Measurements from ENCODE around the gene PPM1H. TPM values are rescaled to one million over a fixed set of nuclear protein-coding genes. Genes with fewer than 3 reads are reported as not detected.

The PPM1H gene
- total and polyA plus RNA-seq, 12 donors: 0.81 to 5.5 (median 2.6) TPM

GRCh38 chr12:62653740-62654139 lies 281.2 kb downstream of the PPM1H start:
- H3K4me1 ChIP-seq (replicated peaks in 1 of 2): no peaks in the 10 kb centered on the region
- no peaks in the 10 kb centered on the region for H3K27me3 ChIP-seq
- no peak overlapping the region for H3K27ac ChIP-seq
- intact Hi-C loops (cut with DNase I): no loop called here
- TF ChIP-seq POLR2A (IDR thresholded peaks at IDR 0.05): no peak
- TF ChIP-seq, protein P1, sequence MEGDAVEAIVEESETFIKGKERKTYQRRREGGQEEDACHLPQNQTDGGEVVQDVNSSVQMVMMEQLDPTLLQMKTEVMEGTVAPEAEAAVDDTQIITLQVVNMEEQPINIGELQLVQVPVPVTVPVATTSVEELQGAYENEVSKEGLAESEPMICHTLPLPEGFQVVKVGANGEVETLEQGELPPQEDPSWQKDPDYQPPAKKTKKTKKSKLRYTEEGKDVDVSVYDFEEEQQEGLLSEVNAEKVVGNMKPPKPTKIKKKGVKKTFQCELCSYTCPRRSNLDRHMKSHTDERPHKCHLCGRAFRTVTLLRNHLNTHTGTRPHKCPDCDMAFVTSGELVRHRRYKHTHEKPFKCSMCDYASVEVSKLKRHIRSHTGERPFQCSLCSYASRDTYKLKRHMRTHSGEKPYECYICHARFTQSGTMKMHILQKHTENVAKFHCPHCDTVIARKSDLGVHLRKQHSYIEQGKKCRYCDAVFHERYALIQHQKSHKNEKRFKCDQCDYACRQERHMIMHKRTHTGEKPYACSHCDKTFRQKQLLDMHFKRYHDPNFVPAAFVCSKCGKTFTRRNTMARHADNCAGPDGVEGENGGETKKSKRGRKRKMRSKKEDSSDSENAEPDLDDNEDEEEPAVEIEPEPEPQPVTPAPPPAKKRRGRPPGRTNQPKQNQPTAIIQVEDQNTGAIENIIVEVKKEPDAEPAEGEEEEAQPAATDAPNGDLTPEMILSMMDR (IDR thresholded peaks at IDR 0.05): no peak
- H3K4me3 ChIP-seq: no peak overlapping the region
- H3K9me3 ChIP-seq (replicated peaks in 1 of 3): no peaks in the 10 kb centered on the region
- H3K36me3 ChIP-seq (replicated peaks in 1 of 2): no peaks in the 10 kb centered on the region
- DNase-seq: no peak
- 77 to 93% (median 90%) methylated on average over 5 to 6 of the region's 6 CpGs for WGBS, 4 donors

DNA sequence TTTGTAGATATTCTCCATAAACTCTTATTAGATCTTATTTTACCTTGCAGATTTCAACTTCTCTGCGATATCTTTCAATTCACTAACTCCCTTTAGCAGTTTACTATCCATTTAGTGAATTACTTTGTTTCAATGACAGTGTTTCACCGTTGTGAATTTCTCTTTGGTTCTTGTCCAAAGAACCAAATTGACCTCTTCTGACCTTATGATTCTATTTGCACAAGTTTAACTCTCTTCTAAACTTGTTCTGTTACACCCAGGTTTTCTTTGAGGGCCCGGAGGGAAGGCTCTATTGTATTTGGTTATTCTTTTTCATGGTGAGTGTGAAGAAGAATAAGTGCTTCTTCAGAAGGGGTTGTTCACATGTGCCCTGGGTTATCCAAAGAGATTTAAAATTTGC lies 281.6 kb downstream of the PPM1H start:
- no peak for DNase-seq
- no peaks in the 10 kb centered on the region for H3K36me3 ChIP-seq (replicated peaks in 1 of 2)
- intact Hi-C loops (cut with DNase I): no loop called here
- H3K9me3 ChIP-seq (replicated peaks in 1 of 3): no peaks in the 10 kb centered on the region
- H3K4me3 ChIP-seq: no peak overlapping the region
- H3K27me3 ChIP-seq: no peaks in the 10 kb centered on the region
- WGBS, 4 donors: 66 to 75% (median 71%) methylated on average over 3 of the region's 3 CpGs
- TF ChIP-seq POLR2A (IDR thresholded peaks at IDR 0.05): no peak
- TF ChIP-seq, protein P1 (IDR thresholded peaks at IDR 0.05): no peak
- H3K4me1 ChIP-seq (replicated peaks in 1 of 2): no peaks in the 10 kb centered on the region
- H3K27ac ChIP-seq: no peak overlapping the region

DNA sequence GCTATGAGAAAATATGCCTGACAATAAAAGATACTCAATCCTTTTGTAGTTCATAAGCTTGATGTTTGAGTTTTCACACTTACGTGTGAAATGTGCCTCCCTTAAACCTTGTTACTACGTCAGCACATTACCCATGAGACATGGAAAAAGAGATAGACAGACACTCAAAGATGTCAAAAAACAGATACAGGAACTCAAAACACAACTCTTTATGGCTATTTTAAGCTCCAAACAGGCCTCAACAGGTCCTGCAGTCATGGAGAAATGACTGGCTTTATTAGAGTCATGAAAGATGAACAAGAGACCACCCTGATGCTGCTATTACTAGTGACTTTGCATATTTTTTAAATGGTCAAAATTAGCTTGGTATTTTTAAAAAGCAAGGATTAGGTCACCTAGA lies 283.8 kb downstream of the PPM1H start:
- Histone ChIP-seq H3K4me1 (replicated peaks in 1 of 2) (no peaks in the 10 kb centered on the region), H3K36me3 (replicated peaks in 1 of 2) (no peaks in the 10 kb centered on the region), H3K4me3 (no peak overlapping the region), H3K27ac (no peak overlapping the region), H3K27me3 (no peaks in the 10 kb centered on the region), H3K9me3 (replicated peaks in 1 of 3) (no peaks in the 10 kb centered on the region)
- 91 to 97% (median 94%) methylated on average over 2 of the region's 2 CpGs for WGBS, 4 donors
- intact Hi-C loops (cut with DNase I): no loop called here
- DNase-seq: no peak
- no peak for TF ChIP-seq POLR2A (IDR thresholded peaks at IDR 0.05)
- TF ChIP-seq, protein P1 (IDR thresholded peaks at IDR 0.05): no peak

DNA sequence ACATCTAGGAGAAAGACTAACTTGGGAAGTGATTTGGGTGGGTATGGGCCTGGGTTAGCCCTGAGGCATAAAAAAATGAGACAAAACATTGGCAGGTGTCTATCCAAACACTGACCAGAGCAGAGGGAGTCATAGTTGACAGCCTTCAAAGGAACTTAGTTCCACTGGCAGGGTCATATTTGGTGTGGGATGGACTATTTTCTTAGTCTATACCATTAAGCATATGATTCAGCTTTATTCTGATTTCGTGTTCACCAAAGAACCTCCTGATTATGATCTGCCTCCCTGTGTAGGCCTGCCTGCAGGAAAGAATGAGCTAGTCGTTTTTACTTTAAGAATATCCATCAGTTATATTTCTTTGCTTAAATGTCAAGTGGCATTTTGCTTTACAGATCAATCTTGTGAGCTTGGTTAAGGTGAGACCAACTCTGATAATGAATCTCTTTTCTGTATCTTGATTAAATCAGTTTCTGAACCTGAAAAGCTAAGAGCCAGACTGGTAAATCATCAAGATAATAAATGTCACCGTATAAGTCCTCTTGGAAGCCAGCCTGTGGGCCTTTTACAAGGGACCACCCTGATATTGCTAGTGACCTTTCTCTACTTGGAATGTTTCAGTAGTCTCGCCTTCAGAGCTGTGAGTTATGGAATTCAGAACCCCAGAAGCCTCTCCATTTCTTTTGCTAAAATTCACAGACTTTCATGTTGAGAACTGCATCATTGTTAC lies 285.4 kb downstream of the PPM1H start:
- WGBS, 4 donors: 59 to 71% (median 69%) methylated on average over 4 of the region's 4 CpGs
- Histone ChIP-seq H3K36me3 (replicated peaks in 1 of 2) (no peaks in the 10 kb centered on the region), H3K27ac (no peak overlapping the region), H3K4me3 (no peak overlapping the region), H3K9me3 (replicated peaks in 1 of 3) (no peaks in the 10 kb centered on the region), H3K4me1 (replicated peaks in 1 of 2) (no peaks in the 10 kb centered on the region), H3K27me3 (no peaks in the 10 kb centered on the region)
- intact Hi-C loops (cut with DNase I): no loop called here
- no peak for TF ChIP-seq POLR2A (IDR thresholded peaks at IDR 0.05)
- TF ChIP-seq, protein P1 (IDR thresholded peaks at IDR 0.05): no peak
- DNase-seq: no peak

All from adrenal gland (tissue), 12 donors.